ENCODE measurements around the gene ADSS2. TPM values are rescaled to one million over a fixed set of nuclear protein-coding genes. Genes with fewer than 3 reads are reported as not detected.

The ADSS2 gene
- total RNA-seq, 1 donor from 2014 or later, result 5.5 TPM

- DNase-seq (ENCODE audit: missing footprints), result no peak
- intact Hi-C loops (cut with DNase I), result no loop called here
- no peak for ATAC-seq
These were observed 39.5 kb downstream of the ADSS2 start for GRCh38 chr1:244412176-244412575.

GRCh38 chr1:244409701-244410100 is 42.0 kb downstream of the ADSS2 start:
- ATAC-seq, result no peak
- intact Hi-C loops (cut with DNase I), result no loop called here
- no peak for DNase-seq (ENCODE audit: missing footprints)

- ATAC-seq (no peak), DNase-seq (ENCODE audit: missing footprints) (no peak)
- intact Hi-C loops (cut with DNase I), result no loop called here
These were observed 45.4 kb downstream of the ADSS2 start for GRCh38 chr1:244406337-244406736.

GRCh38 chr1:244405856-244406255 is 45.9 kb downstream of the ADSS2 start:
- no peak for ATAC-seq
- DNase-seq (ENCODE audit: missing footprints), result no peak
- intact Hi-C loops (cut with DNase I), result no loop called here

- ATAC-seq (no peak), DNase-seq (ENCODE audit: missing footprints) (no peak)
- intact Hi-C loops (cut with DNase I), result no loop called here
These were observed 48.3 kb downstream of the ADSS2 start for GRCh38 chr1:244403431-244403830.

- intact Hi-C loops (cut with DNase I), result no loop called here
- ATAC-seq, result no peak
- no peak for DNase-seq (ENCODE audit: missing footprints)
These were observed 50.7 kb downstream of the ADSS2 start for GRCh38 chr1:244400974-244401373.

GRCh38 chr1:244397131-244397530 is 54.6 kb downstream of the ADSS2 start:
- intact Hi-C loops (cut with DNase I), result no loop called here
- ATAC-seq (no peak), DNase-seq (ENCODE audit: missing footprints) (no peak)

- no peak for DNase-seq (ENCODE audit: missing footprints)
- no peak for ATAC-seq
- intact Hi-C loops (cut with DNase I), result no loop called here
These were observed 55.7 kb downstream of the ADSS2 start for GRCh38 chr1:244395965-244396364.

- ATAC-seq (peak; percentile 39), DNase-seq (ENCODE audit: missing footprints) (no peak)
- intact Hi-C loops (cut with DNase I), result no loop called here
These were observed 56.6 kb downstream of the ADSS2 start for GRCh38 chr1:244394826-244395765.

- ATAC-seq (no peak), DNase-seq (ENCODE audit: missing footprints) (no peak)
- intact Hi-C loops (cut with DNase I), result no loop called here
These were observed 57.4 kb downstream of the ADSS2 start for GRCh38 chr1:244394346-244394745.

GRCh38 chr1:244393604-244394176 is 58.0 kb downstream of the ADSS2 start:
- intact Hi-C loops (cut with DNase I), result no loop called here
- DNase-seq (ENCODE audit: missing footprints) (no peak), ATAC-seq (no peak)

- intact Hi-C loops (cut with DNase I), result no loop called here
- no peak for DNase-seq (ENCODE audit: missing footprints)
- no peak for ATAC-seq
These were observed 59.9 kb downstream of the ADSS2 start for GRCh38 chr1:244391761-244392160.

GRCh38 chr1:244388961-244389360 is 62.7 kb downstream of the ADSS2 start:
- intact Hi-C loops (cut with DNase I), result no loop called here
- no peak for DNase-seq (ENCODE audit: missing footprints)
- ATAC-seq, result no peak

- intact Hi-C loops (cut with DNase I), result no loop called here
- ATAC-seq (no peak), DNase-seq (ENCODE audit: missing footprints) (no peak)
These were observed 64.3 kb downstream of the ADSS2 start for GRCh38 chr1:244387415-244387814.

GRCh38 chr1:244386595-244386994 is 65.1 kb downstream of the ADSS2 start:
- ATAC-seq, result no peak
- intact Hi-C loops (cut with DNase I), result no loop called here
- DNase-seq (ENCODE audit: missing footprints), result no peak

- no peak for DNase-seq (ENCODE audit: missing footprints)
These were observed 67.6 kb downstream of the ADSS2 start for GRCh38 chr1:244384066-244384465.

GRCh38 chr1:244383278-244383884 is 68.3 kb downstream of the ADSS2 start:
- intact Hi-C loops (cut with DNase I), result no loop called here
- no peak for ATAC-seq
- no peak for DNase-seq (ENCODE audit: missing footprints)

More at GRCh38 chr1:244384066-244384465, 67.6 kb downstream of the ADSS2 start:
- intact Hi-C loops (cut with DNase I), result no loop called here
- ATAC-seq, result no peak

GRCh38 chr1:244381878-244382565 is 69.7 kb downstream of the ADSS2 start:
- no peak for ATAC-seq
- intact Hi-C loops (cut with DNase I), result no loop called here
- DNase-seq (ENCODE audit: missing footprints), result no peak

GRCh38 chr1:244376126-244376525 is 75.6 kb downstream of the ADSS2 start:
- intact Hi-C loops (cut with DNase I), result no loop called here
- ATAC-seq (no peak), DNase-seq (ENCODE audit: missing footprints) (no peak)
